Breast epithelium (tissue), 4 donors: ENCODE measurements around the gene ADAMTS17. TPM values are rescaled to one million over a fixed set of nuclear protein-coding genes. Genes with fewer than 3 reads are reported as not detected.

ENCODE experiments used
- DNase-seq, 2 donors: peaks; one replicate each; pipeline ENCODE4 v3.0.0-alpha.2; 2019; ENCODE audit warnings: low spot score in 2 of 2
- H3K27ac ChIP-seq, 2 donors: fragments of 200-600 bp; sonication (generic) in 1 of 2; one replicate each; pipeline ENCODE4 v1.5.1; 2016 to 2019; ENCODE audit warnings: mild to moderate bottlenecking in 1 of 2
- H3K27me3 ChIP-seq, 2 donors: fragments of 200-600 bp; sonication (generic) in 1 of 2; one replicate each; pipeline versions ENCODE4 v1.5.1 to v1.6.0; 2017 to 2019; ENCODE audit warnings: control low read depth in 1 of 2, mild to moderate bottlenecking in 1 of 2
- H3K36me3 ChIP-seq: fragments of 200-600 bp; one replicate; pipeline ENCODE4 v1.5.1; 2019
- H3K4me1 ChIP-seq, 2 donors: fragments of 200-600 bp; sonication (generic); one replicate each; pipeline ENCODE4 v1.5.1; 2016 to 2019; ENCODE audit warnings: control low read depth in 1 of 2
- H3K4me3 ChIP-seq, 3 donors: fragments of 200-600 bp; sonication (generic); 1 replicate in 2 of 3; 2 replicates in 1 of 3; pipeline ENCODE4 v1.5.1; 2016 to 2019; ENCODE audit warnings: mild to moderate bottlenecking in 3 of 3, moderate library complexity in 2 of 3
- H3K9me3 ChIP-seq, 2 donors: fragments of 200-600 bp; sonication (generic) in 1 of 2; one replicate each; pipeline ENCODE4 v1.5.1; 2016 to 2019; ENCODE audit warnings: control low read depth in 1 of 2
- POLR2A ChIP-seq: fragments of 450-650 bp; IDR thresholded peaks from one replicate; pipeline ENCODE4 v1.6.1; 2016; ENCODE audit warnings: antibody characterized with exemption, mild to moderate bottlenecking, moderate library complexity
- POLR2AphosphoS5 ChIP-seq, 3 donors: sonication (generic); formaldehyde crosslinking; IDR thresholded peaks; one replicate each; pipeline ENCODE4 v1.6.1; 2017; ENCODE audit warnings: antibody characterized with exemption in 3 of 3
- intact Hi-C: fragments of 100-400 bp; cut with DNase I; formaldehyde crosslinking; loops from one replicate; pipeline ENCODE4 v1.15.1; 2023; ENCODE audit warnings: low total_unique reads
- total RNA-seq, 3 donors: library from RNA; depleted of rRNA; stranded (reverse); fragments of >200 nt; gene quantifications; one replicate each; pipeline ENCODE4 v1.1.0, GENCODE V29; 2016
- TF ChIP-seq, protein P1 (sequence below), 3 donors: fragments of 450-650 bp; IDR thresholded peaks; one replicate each; pipeline ENCODE4 v1.5.1; 2016 to 2017; ENCODE audit warnings: antibody characterized with exemption in 3 of 3, mild to moderate bottlenecking in 3 of 3, moderate library complexity in 3 of 3

The ADAMTS17 gene
- total RNA-seq, 3 donors from 2014 or later: 5.1 to 8.0 (median 5.9) TPM

DNA sequence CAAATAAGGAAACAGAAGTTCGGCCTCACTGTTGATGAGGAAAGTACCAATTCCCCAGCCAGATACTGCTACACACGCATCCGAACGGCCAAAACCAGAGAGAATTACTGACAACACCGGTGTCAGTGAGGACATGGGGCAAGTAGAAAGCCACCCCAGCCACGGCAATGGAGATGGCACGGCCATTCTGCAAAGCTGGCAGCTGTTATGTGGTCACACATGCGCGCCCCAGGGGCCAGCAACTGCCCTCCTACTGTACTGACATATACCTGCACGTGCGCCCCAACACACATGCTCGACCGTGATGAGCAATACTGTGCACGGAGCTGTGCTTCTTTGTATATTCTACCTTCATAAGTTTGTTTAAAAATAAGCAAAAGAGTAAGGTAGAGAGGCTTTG lies 217.4 kb downstream of the ADAMTS17 start:
- H3K9me3 ChIP-seq: peaks cover 7 to 24% of the 10 kb centered on the region in 2 donors
- intact Hi-C loops: no loop called here
- TF ChIP-seq POLR2AphosphoS5 (IDR thresholded peaks at IDR 0.05): no peak

DNA sequence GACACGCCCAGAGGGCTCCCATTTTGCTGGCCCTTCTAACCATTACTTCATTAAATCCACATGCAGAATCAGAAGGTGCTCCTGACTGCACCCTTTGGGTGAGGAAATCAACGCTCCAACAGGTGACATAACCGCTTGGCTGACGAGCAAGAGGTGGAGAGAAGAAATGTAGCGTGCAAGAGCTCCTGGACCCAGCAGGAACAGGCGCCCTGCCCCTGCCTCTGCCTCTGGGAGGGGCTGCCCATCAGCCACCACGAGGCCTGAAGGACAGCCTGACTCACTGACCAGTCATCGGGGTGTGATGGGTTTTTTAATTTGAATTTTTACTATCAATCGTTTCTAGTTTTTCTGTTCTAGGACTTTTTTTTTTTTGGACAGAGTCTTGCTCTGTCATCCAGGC lies 218.2 kb downstream of the ADAMTS17 start:
- Histone ChIP-seq H3K4me1 (no peaks in the 10 kb centered on the region), H3K9me3 (peaks cover 7 to 24% of the 10 kb centered on the region in 2 donors), H3K4me3 (no peak overlapping the region), H3K36me3 (no peaks in the 10 kb centered on the region), H3K27me3 (no peaks in the 10 kb centered on the region), H3K27ac (no peak overlapping the region)
- TF ChIP-seq POLR2A (no peak), POLR2AphosphoS5 (IDR thresholded peaks at IDR 0.05) (no peak)
- TF ChIP-seq, protein P1, sequence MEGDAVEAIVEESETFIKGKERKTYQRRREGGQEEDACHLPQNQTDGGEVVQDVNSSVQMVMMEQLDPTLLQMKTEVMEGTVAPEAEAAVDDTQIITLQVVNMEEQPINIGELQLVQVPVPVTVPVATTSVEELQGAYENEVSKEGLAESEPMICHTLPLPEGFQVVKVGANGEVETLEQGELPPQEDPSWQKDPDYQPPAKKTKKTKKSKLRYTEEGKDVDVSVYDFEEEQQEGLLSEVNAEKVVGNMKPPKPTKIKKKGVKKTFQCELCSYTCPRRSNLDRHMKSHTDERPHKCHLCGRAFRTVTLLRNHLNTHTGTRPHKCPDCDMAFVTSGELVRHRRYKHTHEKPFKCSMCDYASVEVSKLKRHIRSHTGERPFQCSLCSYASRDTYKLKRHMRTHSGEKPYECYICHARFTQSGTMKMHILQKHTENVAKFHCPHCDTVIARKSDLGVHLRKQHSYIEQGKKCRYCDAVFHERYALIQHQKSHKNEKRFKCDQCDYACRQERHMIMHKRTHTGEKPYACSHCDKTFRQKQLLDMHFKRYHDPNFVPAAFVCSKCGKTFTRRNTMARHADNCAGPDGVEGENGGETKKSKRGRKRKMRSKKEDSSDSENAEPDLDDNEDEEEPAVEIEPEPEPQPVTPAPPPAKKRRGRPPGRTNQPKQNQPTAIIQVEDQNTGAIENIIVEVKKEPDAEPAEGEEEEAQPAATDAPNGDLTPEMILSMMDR (IDR thresholded peaks at IDR 0.05): no peak
- intact Hi-C loops: no loop called here
- no peak for DNase-seq

More for the DNA sequence above, 217.4 kb downstream of the ADAMTS17 start:
- Histone ChIP-seq H3K4me3 (no peak overlapping the region), H3K36me3 (no peaks in the 10 kb centered on the region), H3K27ac (no peak overlapping the region), H3K4me1 (no peaks in the 10 kb centered on the region), H3K27me3 (no peaks in the 10 kb centered on the region)
- no peak for DNase-seq

DNA sequence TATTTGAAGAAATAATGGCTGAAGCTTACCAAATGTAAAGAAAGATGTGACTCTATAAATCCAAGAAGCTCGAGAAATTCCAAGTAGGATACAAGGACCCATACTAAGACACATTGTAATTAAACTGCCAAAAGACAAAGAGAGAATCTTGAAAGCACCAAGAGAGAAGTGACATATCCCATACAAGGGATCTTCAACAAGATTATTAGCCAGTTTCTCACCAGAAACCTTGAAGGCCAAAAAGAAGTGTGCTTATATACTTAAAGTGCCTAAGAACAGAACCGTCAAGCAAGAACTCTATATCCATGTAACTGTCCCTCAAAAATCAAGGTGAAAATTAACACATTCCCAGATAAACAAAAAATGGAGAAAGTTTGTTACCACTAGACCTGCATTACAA lies 220.5 kb downstream of the ADAMTS17 start:
- intact Hi-C loops: no loop called here
- H3K4me3 ChIP-seq: no peak overlapping the region
- no peak for DNase-seq
- H3K4me1 ChIP-seq: no peaks in the 10 kb centered on the region
- H3K27ac ChIP-seq: no peak overlapping the region
- H3K36me3 ChIP-seq: no peaks in the 10 kb centered on the region
- peaks cover 7 to 24% of the 10 kb centered on the region in 2 donors for H3K9me3 ChIP-seq
- H3K27me3 ChIP-seq: no peaks in the 10 kb centered on the region
- no peak for TF ChIP-seq POLR2A
- TF ChIP-seq, protein P1 (IDR thresholded peaks at IDR 0.05): no peak
- TF ChIP-seq POLR2AphosphoS5 (IDR thresholded peaks at IDR 0.05): no peak

DNA sequence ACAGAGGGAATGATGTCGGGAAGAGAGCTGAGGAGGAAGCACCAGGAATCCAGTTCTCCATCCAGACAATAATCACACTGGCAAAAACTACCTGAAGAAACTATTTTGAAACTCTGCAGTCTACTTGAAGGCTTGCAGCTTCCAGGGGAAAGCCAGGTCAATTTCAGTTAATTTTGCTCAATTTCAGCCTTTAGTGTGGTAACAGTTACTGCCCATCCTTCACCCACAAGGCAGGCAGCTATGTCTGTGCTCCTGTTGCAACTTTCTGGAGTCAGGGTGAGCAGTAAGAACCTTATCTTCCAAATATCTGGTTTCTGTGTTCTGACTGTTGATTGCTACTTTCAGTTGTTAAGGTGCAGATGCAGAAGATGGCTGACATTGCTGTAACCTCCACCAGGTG lies 221.7 kb downstream of the ADAMTS17 start:
- DNase-seq: no peak
- peaks cover 7 to 24% of the 10 kb centered on the region in 2 donors for H3K9me3 ChIP-seq
- intact Hi-C loops: no loop called here
- no peak overlapping the region for H3K27ac ChIP-seq
- H3K36me3 ChIP-seq: no peaks in the 10 kb centered on the region
- no peaks in the 10 kb centered on the region for H3K27me3 ChIP-seq
- no peak overlapping the region for H3K4me3 ChIP-seq
- TF ChIP-seq POLR2A (no peak), POLR2AphosphoS5 (IDR thresholded peaks at IDR 0.05) (no peak)
- TF ChIP-seq, protein P1 (IDR thresholded peaks at IDR 0.05): no peak
- no peaks in the 10 kb centered on the region for H3K4me1 ChIP-seq

DNA sequence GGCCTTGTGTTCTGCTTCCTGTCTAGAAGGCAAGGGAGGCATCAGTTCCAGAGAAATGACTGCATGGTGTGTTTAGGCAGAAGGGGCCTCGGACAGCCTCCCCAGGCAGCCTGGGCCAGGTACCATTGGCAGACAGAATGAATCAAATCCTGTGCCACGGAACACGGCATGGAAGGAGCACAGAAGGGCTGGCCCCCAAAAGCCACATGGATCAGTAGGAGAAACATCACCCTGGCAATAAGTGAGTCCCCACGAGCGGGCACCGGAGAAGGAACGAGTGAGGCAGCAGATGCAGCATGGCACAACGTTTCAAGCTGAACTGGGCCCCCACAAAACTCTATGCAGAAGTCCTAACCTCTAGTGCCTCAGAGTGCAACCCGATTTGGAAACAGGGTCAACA lies 223.2 kb downstream of the ADAMTS17 start:
- Histone ChIP-seq H3K27me3 (no peaks in the 10 kb centered on the region), H3K9me3 (peaks cover 7 to 24% of the 10 kb centered on the region in 2 donors), H3K36me3 (no peaks in the 10 kb centered on the region), H3K27ac (no peak overlapping the region), H3K4me1 (no peaks in the 10 kb centered on the region), H3K4me3 (no peak overlapping the region)
- no peak for DNase-seq
- intact Hi-C loops: no loop called here
- TF ChIP-seq, protein P1 (IDR thresholded peaks at IDR 0.05): no peak
- TF ChIP-seq POLR2A (no peak), POLR2AphosphoS5 (IDR thresholded peaks at IDR 0.05) (no peak)
